ENCODE results near the gene BABAM2.

- TF ChIP-seq NFRKB (IDR thresholded peaks at IDR 0.05) (no peak), FOXK2 (IDR thresholded peaks at IDR 0.05) (no peak), ZNF384 (IDR thresholded peaks at IDR 0.05) (no peak), CTBP1 (IDR thresholded peaks at IDR 0.05; ENCODE audit: borderline replicate concordance) (no peak), TARDBP (IDR thresholded peaks at IDR 0.05) (no peak), ARNT (IDR thresholded peaks at IDR 0.05) (no peak), FOXA1 (IDR thresholded peaks at IDR 0.05) (no peak), BHLHE40 (IDR thresholded peaks at IDR 0.05; ENCODE audit: borderline replicate concordance) (no peak), SUZ12 (IDR thresholded peaks at IDR 0.05) (no peak), FOXM1 (IDR thresholded peaks at IDR 0.05; ENCODE audit: borderline replicate concordance) (no peak)
Measured at GRCh38 chr2:28325173-28325566, 434.6 kb downstream of the BABAM2 start.

All from HEK293T (cell line).